ENCODE results near the gene FN1. TPM values are rescaled to one million over a fixed set of nuclear protein-coding genes. Genes with fewer than 3 reads are reported as not detected.

The FN1 gene
- total and polyA plus RNA-seq, 4 donors = 339 to 1,753 (median 934) TPM

- H3K27me3 ChIP-seq (ENCODE audit: control insufficient read depth in 3 of 3, insufficient read depth in 3 of 3, low read length in 2 of 3) = no peaks in the 10 kb centered on the region
- H3K9ac ChIP-seq (ENCODE audit: insufficient read depth in 1 of 2, low read length in 2 of 2) = peak overlapping the region in 1 of 2 donors; percentile 1
- no peak overlapping the region for H3K4me3 ChIP-seq
- no peak for TF ChIP-seq CTCF (IDR thresholded peaks at IDR 0.05; ENCODE audit: control extremely low read depth, extremely low read depth)
- no peaks in the 10 kb centered on the region for H3K9me3 ChIP-seq (ENCODE audit: control insufficient read depth in 4 of 4, insufficient read depth in 3 of 4, low read length in 3 of 4)
- no peak overlapping the region for H3K27ac ChIP-seq (ENCODE audit: low read depth in 1 of 2, low read length in 1 of 2)
- peak in 1 of 3 donors; percentile 35 for DNase-seq
- no peaks in the 10 kb centered on the region for H3K36me3 ChIP-seq (ENCODE audit: control insufficient read depth in 4 of 4, insufficient read depth in 4 of 4, low read length in 4 of 4)
- ATAC-seq (ENCODE audit: insufficient read depth, low FRiP score) = peak; percentile 41
- H3K4me1 ChIP-seq (ENCODE audit: control insufficient read depth in 5 of 5, insufficient read depth in 5 of 5, low read length in 5 of 5) = peaks cover 2 to 28% (median 8%) of the 10 kb centered on the region in 5 donors
- 71 to 85% methylated on average over 4 of the region's 4 CpGs for WGBS, 2 donors
These were observed 25.0 kb upstream of the FN1 start for GRCh38 chr2:215460682-215461382.

GRCh38 chr2:215455958-215456357, 20.1 kb upstream of the FN1 start:
- 74 to 89% methylated on average over 3 of the region's 3 CpGs for WGBS, 2 donors
- Histone ChIP-seq H3K4me1 (ENCODE audit: control insufficient read depth in 5 of 5, insufficient read depth in 5 of 5, low read length in 5 of 5) (peaks cover 0 to 12% (median 0%) of the 10 kb centered on the region in 5 donors), H3K27ac (ENCODE audit: low read depth in 1 of 2, low read length in 1 of 2) (no peak overlapping the region), H3K36me3 (ENCODE audit: control insufficient read depth in 4 of 4, insufficient read depth in 4 of 4, low read length in 4 of 4) (no peaks in the 10 kb centered on the region), H3K27me3 (ENCODE audit: control insufficient read depth in 3 of 3, insufficient read depth in 3 of 3, low read length in 2 of 3) (no peaks in the 10 kb centered on the region), H3K9me3 (ENCODE audit: control insufficient read depth in 4 of 4, insufficient read depth in 3 of 4, low read length in 3 of 4) (no peaks in the 10 kb centered on the region), H3K4me3 (no peak overlapping the region), H3K9ac (ENCODE audit: insufficient read depth in 1 of 2, low read length in 2 of 2) (peak overlapping the region in 1 of 2 donors; percentile 6)
- DNase-seq (no peak), ATAC-seq (ENCODE audit: insufficient read depth, low FRiP score) (no peak)
- TF ChIP-seq CTCF (IDR thresholded peaks at IDR 0.05; ENCODE audit: control extremely low read depth, extremely low read depth) = no peak

- H3K27ac ChIP-seq (ENCODE audit: low read depth in 1 of 2, low read length in 1 of 2) = no peak overlapping the region
- WGBS, 2 donors = 51 to 56% methylated on average over 5 of the region's 5 CpGs
- no peaks in the 10 kb centered on the region for H3K27me3 ChIP-seq (ENCODE audit: control insufficient read depth in 3 of 3, insufficient read depth in 3 of 3, low read length in 2 of 3)
- no peaks in the 10 kb centered on the region for H3K36me3 ChIP-seq (ENCODE audit: control insufficient read depth in 4 of 4, insufficient read depth in 4 of 4, low read length in 4 of 4)
- no peak for ATAC-seq (ENCODE audit: insufficient read depth, low FRiP score)
- TF ChIP-seq CTCF (IDR thresholded peaks at IDR 0.05; ENCODE audit: control extremely low read depth, extremely low read depth) = peak; percentile 63
- H3K9ac ChIP-seq (ENCODE audit: insufficient read depth in 1 of 2, low read length in 2 of 2) = no peak overlapping the region
- H3K4me3 ChIP-seq = no peak overlapping the region
- no peaks in the 10 kb centered on the region for H3K4me1 ChIP-seq (ENCODE audit: control insufficient read depth in 5 of 5, insufficient read depth in 5 of 5, low read length in 5 of 5)
- no peaks in the 10 kb centered on the region for H3K9me3 ChIP-seq (ENCODE audit: control insufficient read depth in 4 of 4, insufficient read depth in 3 of 4, low read length in 3 of 4)
- peak in 1 of 3 donors; percentile 37 for DNase-seq
These were observed 18.8 kb upstream of the FN1 start for GRCh38 chr2:215454519-215455246.
